Muscle of arm (tissue), 12 donors: ENCODE data around the gene CCBE1. TPM values are rescaled to one million over a fixed set of nuclear protein-coding genes. Genes with fewer than 3 reads are reported as not detected.
A peak's percentile ranks its signal among the peaks of the same experiment; 100 is the strongest.
"Not testable (repeated sequence)": the region's sequence is repeated elsewhere in the genome, so short reads cannot be mapped to it uniquely, and the experiment has no call there.

Experiments used
- DNase-seq: peaks from one replicate; pipeline ENCODE4 v3.0.0-alpha.2; 2013
- polyA plus RNA-seq, 12 donors: library from polyadenylated mRNA; unstranded; fragments of 120-200 nt; gene quantifications; one replicate each; pipeline ENCODE4 v1.2.1, GENCODE V29; 2013; ENCODE audit not compliant: insufficient read length in 12 of 12

The CCBE1 gene
- polyA plus RNA-seq, 12 donors, result 2.8 to 13.7 (median 4.2) TPM; not detected in 2

- no peak for DNase-seq
These were observed 20.9 kb upstream of the CCBE1 start for GRCh38 chr18:59718108-59718463.

GRCh38 chr18:59717291-59717690 lies 20.1 kb upstream of the CCBE1 start:
- DNase-seq, result no peak

- no peak for DNase-seq
These were observed 18.7 kb upstream of the CCBE1 start for GRCh38 chr18:59715966-59716369.

- no peak for DNase-seq
These were observed 18.2 kb upstream of the CCBE1 start for GRCh38 chr18:59715445-59715844.

- DNase-seq, result not testable (repeated sequence)
These were observed 16.9 kb upstream of the CCBE1 start for GRCh38 chr18:59714096-59714495.

- no peak for DNase-seq
These were observed 15.1 kb upstream of the CCBE1 start for GRCh38 chr18:59712311-59712710.

- no peak for DNase-seq
These were observed 11.8 kb upstream of the CCBE1 start for GRCh38 chr18:59708988-59709387.

- no peak for DNase-seq
These were observed 10.1 kb upstream of the CCBE1 start for GRCh38 chr18:59707306-59707705.

GRCh38 chr18:59706499-59706898 lies 9.3 kb upstream of the CCBE1 start:
- DNase-seq, result no peak

- no peak for DNase-seq
These were observed 7.9 kb upstream of the CCBE1 start for GRCh38 chr18:59705145-59705544.

GRCh38 chr18:59704146-59704545 lies 6.9 kb upstream of the CCBE1 start:
- no peak for DNase-seq

- DNase-seq, result no peak
These were observed 4.0 kb upstream of the CCBE1 start for GRCh38 chr18:59701272-59701671.

GRCh38 chr18:59700535-59700967 lies 3.3 kb upstream of the CCBE1 start:
- DNase-seq, result no peak

- DNase-seq, result no peak
These were observed 2.7 kb upstream of the CCBE1 start for GRCh38 chr18:59699750-59700534.

- DNase-seq, result no peak
These were observed 1.8 kb upstream of the CCBE1 start for GRCh38 chr18:59699061-59699460.

- DNase-seq, result peak; percentile 19
These were observed 650 bp downstream of the CCBE1 start for GRCh38 chr18:59696311-59697235.

- DNase-seq, result no peak
These were observed 1.7 kb downstream of the CCBE1 start for GRCh38 chr18:59695551-59695950.

GRCh38 chr18:59694824-59695223 lies 2.4 kb downstream of the CCBE1 start:
- DNase-seq, result no peak

GRCh38 chr18:59691996-59692395 lies 5.2 kb downstream of the CCBE1 start:
- no peak for DNase-seq

- DNase-seq, result no peak
These were observed 6.2 kb downstream of the CCBE1 start for GRCh38 chr18:59690996-59691395.

- no peak for DNase-seq
These were observed 6.8 kb downstream of the CCBE1 start for GRCh38 chr18:59690186-59690982.

GRCh38 chr18:59689756-59690155 lies 7.5 kb downstream of the CCBE1 start:
- DNase-seq, result no peak
